ENCODE data around the gene CPEB4.

Gene CPEB4

DNA sequence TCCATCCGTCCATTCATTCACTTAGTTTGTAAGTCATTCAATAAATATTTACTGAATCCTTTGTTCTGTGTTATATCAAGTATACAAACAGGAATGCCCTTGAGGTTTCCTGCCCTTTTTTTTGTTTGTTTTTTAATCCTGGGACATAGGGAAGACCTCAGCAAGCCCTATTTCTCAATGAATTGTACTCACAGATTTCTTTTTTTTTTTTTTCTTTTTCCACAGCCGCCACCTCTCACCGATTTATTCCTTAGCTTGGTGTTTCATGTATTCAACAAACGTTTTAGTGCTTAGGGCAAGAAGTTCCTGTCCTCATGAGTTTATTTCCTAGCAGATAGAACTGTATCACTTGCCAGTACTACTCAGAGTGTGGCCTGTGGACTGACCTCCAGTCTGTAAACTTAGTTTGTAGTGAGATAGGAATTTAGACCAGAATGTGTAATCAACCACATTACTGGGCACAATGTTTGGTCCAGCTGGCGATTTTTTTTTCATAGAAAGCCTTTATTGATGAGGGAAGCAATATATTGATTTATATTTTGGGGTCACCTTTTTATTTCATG is 65.5 kb downstream of the CPEB4 start:
- no peak for DNase-seq

- DNase-seq = no peak
Measured at GRCh38 chr5:173954671-173955521, 66.7 kb downstream of the CPEB4 start.

DNA sequence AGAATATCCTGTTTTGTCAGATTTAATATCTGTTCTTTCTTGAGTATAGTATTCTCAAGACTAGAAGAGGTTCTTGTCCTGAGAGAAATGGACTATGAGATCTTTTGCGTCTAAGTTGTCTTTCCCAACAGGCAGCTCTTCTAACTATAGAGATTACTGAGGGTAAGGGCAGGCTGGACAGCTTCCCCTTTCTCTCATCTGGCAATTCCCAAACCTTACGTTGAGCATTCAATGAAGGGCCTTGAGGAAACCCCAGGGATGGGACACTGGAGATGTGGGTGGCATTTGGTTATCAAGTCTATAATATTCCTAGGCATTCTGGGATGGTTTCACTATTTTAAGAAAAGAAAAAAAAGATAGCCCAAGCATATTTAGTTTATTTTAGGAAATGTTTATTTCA is 72.8 kb downstream of the CPEB4 start:
- DNase-seq = no peak

DNA sequence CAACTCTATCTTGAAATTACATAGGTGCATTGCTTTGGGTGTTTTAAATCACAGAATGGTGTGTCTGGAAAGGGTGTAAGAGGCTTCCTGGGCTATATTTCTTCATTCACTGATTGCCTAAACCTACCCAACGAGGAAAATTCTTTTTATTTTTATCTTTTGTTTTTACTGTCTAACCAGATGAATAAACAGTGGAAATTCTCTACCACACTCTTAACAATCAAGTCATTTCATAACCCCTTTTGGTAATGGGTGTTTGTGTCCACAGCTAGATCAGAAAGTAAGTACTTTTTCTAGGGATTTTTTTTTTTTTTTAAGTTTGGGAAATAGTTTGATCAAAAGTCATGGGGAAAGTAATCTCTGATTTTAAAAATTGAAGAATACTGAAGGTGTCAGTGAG is 73.3 kb downstream of the CPEB4 start:
- no peak for DNase-seq

DNA sequence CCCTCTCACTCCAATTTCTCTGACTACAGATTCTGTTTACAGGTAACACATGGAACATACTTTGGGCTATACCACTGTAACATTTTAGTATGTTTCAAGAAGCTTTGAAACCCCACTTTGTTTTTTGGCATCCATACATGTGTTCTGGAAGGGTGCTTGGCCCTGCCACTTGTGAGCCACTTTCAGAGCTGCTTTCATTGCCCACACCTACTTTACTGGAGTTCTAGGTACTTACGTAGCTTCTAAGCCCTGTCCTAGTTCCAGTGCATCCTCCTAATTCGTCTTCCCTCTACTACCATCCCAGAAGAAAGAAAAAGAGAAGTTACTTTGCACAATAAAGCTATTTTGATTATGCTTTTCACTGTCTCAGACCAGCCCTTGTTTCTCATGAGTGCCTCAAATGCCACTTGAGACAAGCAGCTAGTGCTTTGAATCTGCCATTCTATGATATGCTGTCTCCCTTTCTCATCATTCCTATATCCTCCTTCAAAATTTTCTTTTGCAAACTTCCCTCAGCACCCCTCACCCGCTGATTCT is 74.4 kb downstream of the CPEB4 start:
- no peak for DNase-seq

DNA sequence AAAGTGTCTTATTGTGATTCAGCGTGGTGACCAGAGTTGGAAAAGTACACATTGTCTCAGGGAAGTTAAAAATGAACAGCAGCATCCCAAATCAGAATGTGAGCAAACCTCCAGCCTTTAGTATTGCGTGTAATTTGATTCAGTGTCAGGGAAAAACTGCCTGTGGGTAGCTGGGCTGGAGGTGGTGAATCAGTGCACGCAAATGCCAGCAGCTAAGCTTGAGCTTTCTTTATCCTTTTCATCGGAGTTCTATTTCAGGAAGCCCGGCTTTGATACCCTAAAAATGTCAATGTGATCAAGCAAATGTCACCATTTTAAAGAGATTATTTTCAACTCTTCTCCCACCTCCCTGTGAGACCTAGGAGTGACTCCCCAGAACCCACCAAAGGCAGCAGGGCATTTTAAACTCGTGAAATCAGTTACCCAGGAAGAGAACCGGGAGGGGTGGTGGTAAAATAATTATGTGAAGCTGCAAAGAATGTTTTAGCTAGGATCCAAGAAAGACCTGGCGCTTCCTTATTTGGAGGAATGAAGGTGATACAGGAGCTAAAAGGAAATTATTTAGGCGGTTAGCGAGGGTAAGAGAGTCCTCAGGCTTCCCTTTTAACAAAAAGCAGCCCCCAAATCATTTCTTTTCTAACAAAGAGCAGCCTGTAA is 75.2 kb downstream of the CPEB4 start:
- DNase-seq = no peak

DNA sequence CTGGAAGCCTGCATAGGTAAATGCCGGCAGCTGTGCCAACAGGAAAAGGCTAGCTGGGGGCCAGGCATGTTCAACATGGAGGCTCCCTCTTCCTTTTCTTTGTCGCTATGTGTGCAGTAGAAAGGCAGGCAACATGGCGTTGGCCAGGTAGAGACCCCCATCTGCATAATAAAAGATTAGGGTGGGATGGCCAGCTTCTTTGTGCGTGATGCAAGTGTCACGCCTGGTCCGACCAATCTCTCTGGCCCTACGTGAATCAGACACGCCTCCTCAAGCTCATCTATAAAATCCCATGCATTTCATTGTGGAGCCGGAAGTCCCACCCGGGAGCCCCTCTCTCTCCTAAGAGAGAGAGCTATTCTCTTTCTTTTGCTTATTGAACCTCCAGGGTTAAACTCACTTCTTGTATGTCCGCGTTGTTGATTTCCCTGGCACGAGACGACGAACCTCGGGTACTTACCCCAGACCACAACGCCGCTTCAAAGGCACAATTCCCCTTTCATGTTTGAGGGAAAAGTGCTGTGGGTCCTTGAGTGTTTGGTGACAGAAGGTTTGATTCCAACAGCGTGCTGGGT is 75.8 kb downstream of the CPEB4 start:
- peak in 1 of 2 donors; percentile 36 for DNase-seq

GRCh38 chr5:173964506-173964905 is 76.4 kb downstream of the CPEB4 start:
- DNase-seq = no peak

- DNase-seq = no peak
Measured at GRCh38 chr5:173967241-173967640, 79.1 kb downstream of the CPEB4 start.

DNA sequence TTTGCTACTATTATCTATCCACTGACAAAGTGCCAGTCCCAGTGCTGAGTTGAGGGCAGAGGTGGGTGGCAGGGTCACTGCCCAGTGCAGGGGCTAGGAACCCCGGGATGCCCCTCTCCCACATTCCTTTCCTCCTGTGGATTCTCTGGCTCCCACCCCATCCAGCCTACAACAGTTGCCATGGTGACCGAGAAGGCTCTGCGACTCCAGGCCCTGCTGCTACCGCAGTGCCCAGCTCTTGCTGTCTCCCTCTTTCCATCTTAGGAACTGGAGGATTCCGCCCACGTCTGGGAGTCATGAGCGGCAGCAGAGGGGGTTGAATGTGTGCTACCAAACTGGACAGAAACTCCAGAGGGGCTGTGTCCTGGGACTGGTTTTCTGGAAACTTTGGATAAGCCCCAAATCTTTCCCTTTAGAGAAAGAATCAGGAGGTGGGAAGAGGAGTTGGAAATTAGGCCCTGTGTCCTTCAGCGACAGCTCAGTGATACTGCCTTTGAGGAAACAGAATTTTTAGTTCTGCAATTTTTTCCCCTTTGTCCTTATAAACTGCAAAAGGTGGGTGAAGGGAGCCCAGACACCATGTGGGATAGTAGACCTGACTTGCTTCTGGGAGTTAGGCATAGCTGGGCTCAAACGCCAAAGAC is 80.1 kb downstream of the CPEB4 start:
- no peak for DNase-seq

GRCh38 chr5:173969167-173970049 is 81.3 kb downstream of the CPEB4 start:
- DNase-seq = no peak

GRCh38 chr5:173970878-173971650 is 82.9 kb downstream of the CPEB4 start:
- DNase-seq = no peak

DNA sequence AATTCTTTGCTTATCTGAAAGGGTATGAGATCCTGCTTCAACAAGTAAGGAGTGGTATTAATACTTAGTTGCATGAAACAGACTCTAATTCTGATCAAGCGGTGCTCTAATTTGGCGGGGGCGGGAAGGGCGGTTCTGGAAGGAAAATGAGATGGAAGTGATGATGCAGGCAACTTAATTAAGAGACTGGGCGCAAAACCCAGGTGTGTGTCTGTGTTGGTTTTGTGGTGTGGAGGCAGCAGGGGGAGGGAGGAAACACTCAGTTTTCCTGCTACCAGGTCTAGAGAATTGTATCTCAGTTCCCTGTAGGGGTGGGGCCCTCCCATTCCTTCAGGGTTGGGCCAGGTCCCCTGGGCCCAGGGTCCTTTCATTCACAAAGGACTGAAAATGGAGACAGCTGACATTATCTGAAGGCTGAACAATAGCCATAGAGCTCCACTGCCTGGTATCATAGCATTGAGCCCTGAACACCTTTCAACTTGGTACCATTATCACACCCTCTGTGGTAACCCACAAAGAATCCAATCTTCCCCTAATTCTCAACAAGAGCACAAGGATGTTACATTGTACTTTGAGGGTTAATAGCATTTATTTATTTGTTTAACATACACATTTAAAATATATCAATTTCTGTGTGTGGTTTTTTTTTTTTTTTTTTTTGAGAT is 83.7 kb downstream of the CPEB4 start:
- no peak for DNase-seq

DNA sequence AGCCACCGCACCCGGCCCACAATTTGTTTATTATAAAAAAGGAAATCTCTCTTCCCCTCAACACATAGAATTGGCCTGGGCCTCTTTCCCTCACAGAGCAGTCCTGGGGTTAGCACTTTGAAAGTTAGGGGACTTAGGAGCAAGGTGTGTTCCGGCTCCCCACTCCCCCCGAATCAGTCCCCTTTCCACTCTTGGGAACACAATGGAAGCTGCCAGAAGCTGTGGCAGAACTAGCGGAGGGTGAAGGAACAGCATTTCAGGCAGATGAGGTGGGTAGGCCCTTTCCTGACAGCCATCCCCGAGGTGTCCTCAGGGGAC is 84.4 kb downstream of the CPEB4 start:
- no peak for DNase-seq

DNA sequence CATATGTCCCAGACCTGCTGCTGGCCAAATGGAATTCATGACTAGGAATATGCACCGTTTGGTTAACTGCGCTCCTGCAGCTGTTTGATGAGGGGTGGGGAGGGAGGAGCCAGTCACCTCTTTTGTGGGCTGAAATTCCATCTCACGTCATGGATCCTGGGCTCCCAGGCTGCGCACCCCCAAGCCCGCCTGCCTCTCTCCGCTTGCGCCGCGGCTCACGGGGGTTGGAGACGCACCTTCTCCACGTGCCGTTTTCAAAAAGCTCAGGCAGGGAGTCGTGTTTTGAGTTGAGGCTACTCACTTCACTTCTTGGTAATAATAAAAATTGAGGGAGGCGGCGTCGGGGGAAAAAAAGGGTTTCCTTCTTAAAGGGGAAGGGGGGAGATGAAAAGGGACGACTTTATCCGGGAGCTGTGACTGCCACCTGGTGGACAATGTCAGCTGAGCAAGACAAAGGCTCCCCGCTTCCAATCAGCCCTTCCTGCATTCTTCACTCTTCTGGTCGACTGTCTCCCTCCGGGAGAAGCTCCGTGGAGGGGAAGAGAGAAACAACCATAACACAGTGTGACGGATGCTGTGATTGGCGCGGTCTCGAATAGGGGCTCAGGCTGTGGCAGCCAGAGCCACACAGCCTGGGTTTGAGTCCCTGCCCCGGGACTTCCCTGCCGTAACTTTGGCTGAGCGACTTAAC is 84.9 kb downstream of the CPEB4 start:
- peak; percentile 74 to 76 for DNase-seq

- DNase-seq = no peak
Measured at GRCh38 chr5:173973616-173973969, 85.4 kb downstream of the CPEB4 start.

- no peak for DNase-seq
Measured at GRCh38 chr5:173974688-173975239, 86.6 kb downstream of the CPEB4 start.

DNA sequence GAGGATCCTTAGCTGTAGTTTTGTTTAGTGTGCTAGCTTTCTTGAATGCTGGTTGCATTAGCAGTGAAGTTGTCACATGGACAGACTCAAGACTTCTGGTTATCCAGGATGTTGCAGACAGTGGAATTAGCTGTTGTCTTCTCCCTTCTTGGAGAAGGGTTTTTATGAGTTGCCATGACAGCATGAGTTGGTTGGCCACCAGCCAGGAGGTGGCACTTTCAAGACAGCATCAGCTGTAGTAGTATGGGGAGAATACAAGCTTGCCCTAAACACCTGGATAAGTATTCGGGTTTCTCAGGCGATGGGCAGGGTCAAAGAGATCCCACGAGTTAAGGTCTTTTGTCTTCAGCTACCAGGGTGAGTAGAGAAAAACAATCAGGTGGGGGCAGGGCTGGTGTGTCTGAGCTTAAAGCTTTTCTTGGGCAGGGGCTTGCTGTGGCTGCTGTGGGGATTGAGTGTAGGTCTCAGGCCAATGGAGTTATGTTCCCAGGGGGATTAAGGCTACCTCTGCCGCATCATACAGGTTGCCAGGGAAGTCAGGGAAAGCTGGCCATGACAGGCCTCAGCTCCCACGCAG is 93.1 kb downstream of the CPEB4 start:
- DNase-seq = no peak

DNA sequence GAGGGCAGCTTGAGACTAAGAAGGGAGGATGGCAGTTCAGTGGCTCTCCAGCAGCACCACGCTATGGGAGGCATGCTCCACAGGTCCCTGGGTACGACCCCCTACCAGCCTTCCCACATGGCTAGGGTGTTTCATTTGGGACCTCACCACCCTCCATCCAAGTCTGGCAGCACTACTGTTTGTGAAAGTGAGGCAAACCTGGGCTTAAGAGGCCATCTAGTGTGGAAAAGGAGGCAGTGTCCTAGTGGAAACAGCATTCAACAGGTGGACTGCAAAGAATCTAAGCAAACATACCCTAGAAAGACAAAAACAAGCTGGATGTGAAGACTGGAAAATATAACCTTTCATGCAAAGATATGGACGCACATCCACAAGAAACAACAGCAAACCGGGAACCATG is 96.1 kb downstream of the CPEB4 start:
- DNase-seq = no peak

All from CD4-positive, alpha-beta T cell treated with Interferon alpha-2 for 1 hour (primary cell).